K562 (cell line): ENCODE measurements around the gene EIF2AK3. TPM values are rescaled to one million over a fixed set of nuclear protein-coding genes. Genes with fewer than 3 reads are reported as not detected.
A peak's percentile ranks its signal among the peaks of the same experiment; 100 is the strongest.

Source experiments
- C11orf30 ChIP-seq: fragments of 450-650 bp; IDR thresholded peaks from 2 replicates; pipeline ENCODE4 v1.6.1; 2016; ENCODE audit warnings: low read depth, mild to moderate bottlenecking
- CREM ChIP-seq: IDR thresholded peaks from 2 replicates; pipeline ENCODE4 v1.6.1; 2014; ENCODE audit warnings: antibody characterized with exemption, low read depth
- FOS ChIP-seq: IDR thresholded peaks from 3 replicates; pipeline ENCODE4 v1.6.1; 2011; ENCODE audit not compliant: insufficient read length; ENCODE audit errors: extremely low read depth
- KDM4B ChIP-seq, 2 experiments: fragments of 450-650 bp in 1 of 2; sonication (generic) in 1 of 2; IDR thresholded peaks; 2 replicates each; pipeline ENCODE4 v1.6.1; 2016 to 2017; ENCODE audit warnings: borderline replicate concordance in 2 of 2, antibody characterized with exemption in 1 of 2, low read depth in 1 of 2, mild to moderate bottlenecking in 1 of 2
- MAFG ChIP-seq: fragments of 450-650 bp; conservative IDR thresholded peaks from 2 replicates; pipeline ENCODE4 v1.6.1; 2016; ENCODE audit warnings: missing genetic modification characterization, missing compliant biosample characterization
- MBD2 ChIP-seq: sonication (generic); IDR thresholded peaks from 2 replicates; pipeline ENCODE4 v1.6.1; 2016; ENCODE audit warnings: low read depth, borderline replicate concordance
- SAFB ChIP-seq: fragments of 200-400 bp; formaldehyde crosslinking; IDR thresholded peaks from 2 replicates; pipeline ENCODE4 v1.6.1; 2017; ENCODE audit warnings: low read depth, low read length, borderline replicate concordance
- SIX5 ChIP-seq, 2 experiments: IDR thresholded peaks; 2 replicates each; pipeline ENCODE4 v1.6.1; 2011; ENCODE audit warnings: low read length in 2 of 2, borderline replicate concordance in 1 of 2, low read depth in 1 of 2, mild to moderate bottlenecking in 1 of 2, moderate library complexity in 1 of 2; ENCODE audit not compliant: insufficient read depth in 1 of 2
- TSC22D4 ChIP-seq: fragments of 450-650 bp; IDR thresholded peaks from 2 replicates; pipeline ENCODE4 v1.6.1; 2016; ENCODE audit warnings: missing genetic modification characterization, missing biosample characterization, control low read depth
- ZNF143 ChIP-seq: sonication (generic); formaldehyde crosslinking; IDR thresholded peaks from 2 replicates; pipeline ENCODE4 v1.9.0; 2022; ENCODE audit warnings: mild to moderate bottlenecking, missing genetic modification reagents
- ZNF224 ChIP-seq: sonication (generic); formaldehyde crosslinking; IDR thresholded peaks from 2 replicates; pipeline ENCODE4 v1.8.0; 2022; ENCODE audit warnings: mild to moderate bottlenecking, missing genetic modification reagents
- ZNF24 ChIP-seq: fragments of 450-650 bp; IDR thresholded peaks from 2 replicates; pipeline ENCODE4 v1.6.1; 2016
- ZNF444 ChIP-seq: fragments of 250-450 bp; sonication (Bioruptor Pico); IDR thresholded peaks from 2 replicates; pipeline ENCODE4 v1.4.0; 2020; ENCODE audit warnings: mild to moderate bottlenecking, moderate library complexity
- polyA plus RNA-seq, 8 experiments: library from polyadenylated mRNA; depleted of rRNA in 4 of 8; stranded (reverse) in 5 of 8; unstranded in 3 of 8; fragments of >200 nt; fragmentation: Nextera tagmentation in 2 of 8; fragmentation: Illumina TruSeq in 1 of 8; extraction: Ambion mirVana in 2 of 8; extraction: Trizol in 1 of 8; gene quantifications; 2 replicates each; pipeline versions ENCODE4 v1.2.1 to v1.2.3, GENCODE V29; 2011 to 2014; ENCODE audit warnings: inconsistent platforms in 1 of 8, missing spikeins in 1 of 8
- total RNA-seq, 7 experiments: library from RNA; depleted of rRNA in 6 of 7; stranded (reverse); fragments of >200 nt in 6 of 7; fragmentation: Illumina TruSeq in 2 of 7; extraction: Trizol in 2 of 7; gene quantifications; 2 replicates each; pipeline versions ENCODE4 v1.2.1 to v1.2.3, GENCODE V29; 2011 to 2021; ENCODE audit warnings: low replicate concordance in 1 of 7
- TF ChIP-seq, protein P1 (sequence below): fragments of 450-650 bp; IDR thresholded peaks from 2 replicates; pipeline ENCODE4 v1.6.1; 2018; ENCODE audit not compliant: partially characterized antibody
- TF ChIP-seq, protein P2 (sequence below): sonication (generic); formaldehyde crosslinking; IDR thresholded peaks from 2 replicates; pipeline ENCODE4 v1.5.0; 2020; ENCODE audit warnings: missing genetic modification reagents
- TF ChIP-seq, protein P3 (sequence below): fragments of 450-650 bp; IDR thresholded peaks from one replicate; pipeline ENCODE4 v1.6.1; 2018; ENCODE audit warnings: mild to moderate bottlenecking, moderate library complexity; ENCODE audit not compliant: partially characterized antibody
- TF ChIP-seq, protein P4 (sequence below): IDR thresholded peaks from 2 replicates; pipeline ENCODE4 v1.6.1; 2011; ENCODE audit not compliant: insufficient read length; ENCODE audit errors: extremely low read depth

The EIF2AK3 gene
- total and polyA plus RNA-seq, 9 of the 15 experiments (the other 6 are each of a cell fraction or from before 2014, with no cell fraction given), result 1.7 to 11.6 (median 7.4) TPM

DNA sequence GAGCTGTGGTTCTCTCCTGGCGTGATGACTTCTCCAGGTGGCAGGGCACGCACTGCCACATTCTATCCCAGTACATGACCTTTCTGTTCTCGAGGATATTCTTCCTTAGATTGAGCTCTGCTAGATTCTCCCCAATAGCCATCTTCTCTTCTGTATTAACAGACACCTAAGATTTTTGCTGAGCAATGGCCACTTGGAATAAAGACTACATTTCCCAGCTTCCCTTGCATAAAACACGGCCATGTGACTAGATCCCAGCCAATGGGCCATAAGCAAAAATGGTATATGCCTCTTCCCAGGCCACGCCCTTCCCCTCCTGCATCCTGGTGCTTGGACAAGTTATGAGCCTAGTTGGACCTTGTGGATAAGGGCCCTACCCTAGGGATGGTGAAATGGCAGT, 82.1 kb downstream of the EIF2AK3 start (continued):
- TF ChIP-seq, protein P1, sequence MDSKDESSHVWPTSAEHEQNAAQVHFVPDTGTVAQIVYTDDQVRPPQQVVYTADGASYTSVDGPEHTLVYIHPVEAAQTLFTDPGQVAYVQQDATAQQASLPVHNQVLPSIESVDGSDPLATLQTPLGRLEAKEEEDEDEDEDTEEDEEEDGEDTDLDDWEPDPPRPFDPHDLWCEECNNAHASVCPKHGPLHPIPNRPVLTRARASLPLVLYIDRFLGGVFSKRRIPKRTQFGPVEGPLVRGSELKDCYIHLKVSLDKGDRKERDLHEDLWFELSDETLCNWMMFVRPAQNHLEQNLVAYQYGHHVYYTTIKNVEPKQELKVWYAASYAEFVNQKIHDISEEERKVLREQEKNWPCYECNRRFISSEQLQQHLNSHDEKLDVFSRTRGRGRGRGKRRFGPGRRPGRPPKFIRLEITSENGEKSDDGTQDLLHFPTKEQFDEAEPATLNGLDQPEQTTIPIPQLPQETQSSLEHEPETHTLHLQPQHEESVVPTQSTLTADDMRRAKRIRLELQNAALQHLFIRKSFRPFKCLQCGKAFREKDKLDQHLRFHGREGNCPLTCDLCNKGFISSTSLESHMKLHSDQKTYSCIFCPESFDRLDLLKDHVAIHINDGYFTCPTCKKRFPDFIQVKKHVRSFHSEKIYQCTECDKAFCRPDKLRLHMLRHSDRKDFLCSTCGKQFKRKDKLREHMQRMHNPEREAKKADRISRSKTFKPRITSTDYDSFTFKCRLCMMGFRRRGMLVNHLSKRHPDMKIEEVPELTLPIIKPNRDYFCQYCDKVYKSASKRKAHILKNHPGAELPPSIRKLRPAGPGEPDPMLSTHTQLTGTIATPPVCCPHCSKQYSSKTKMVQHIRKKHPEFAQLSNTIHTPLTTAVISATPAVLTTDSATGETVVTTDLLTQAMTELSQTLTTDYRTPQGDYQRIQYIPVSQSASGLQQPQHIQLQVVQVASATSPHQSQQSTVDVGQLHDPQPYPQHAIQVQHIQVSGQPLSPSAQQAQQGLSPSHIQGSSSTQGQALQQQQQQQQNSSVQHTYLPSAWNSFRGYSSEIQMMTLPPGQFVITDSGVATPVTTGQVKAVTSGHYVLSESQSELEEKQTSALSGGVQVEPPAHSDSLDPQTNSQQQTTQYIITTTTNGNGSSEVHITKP, result peak; percentile 76
- TF ChIP-seq ZNF444 (CRISPR knock-in tag), result no peak
- TF ChIP-seq, protein P2, sequence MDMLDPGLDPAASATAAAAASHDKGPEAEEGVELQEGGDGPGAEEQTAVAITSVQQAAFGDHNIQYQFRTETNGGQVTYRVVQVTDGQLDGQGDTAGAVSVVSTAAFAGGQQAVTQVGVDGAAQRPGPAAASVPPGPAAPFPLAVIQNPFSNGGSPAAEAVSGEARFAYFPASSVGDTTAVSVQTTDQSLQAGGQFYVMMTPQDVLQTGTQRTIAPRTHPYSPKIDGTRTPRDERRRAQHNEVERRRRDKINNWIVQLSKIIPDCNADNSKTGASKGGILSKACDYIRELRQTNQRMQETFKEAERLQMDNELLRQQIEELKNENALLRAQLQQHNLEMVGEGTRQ, result peak; percentile 97
- TF ChIP-seq C11orf30, result peak; percentile 73
- peak; percentile 81 for TF ChIP-seq ZNF143
- TF ChIP-seq, protein P3, sequence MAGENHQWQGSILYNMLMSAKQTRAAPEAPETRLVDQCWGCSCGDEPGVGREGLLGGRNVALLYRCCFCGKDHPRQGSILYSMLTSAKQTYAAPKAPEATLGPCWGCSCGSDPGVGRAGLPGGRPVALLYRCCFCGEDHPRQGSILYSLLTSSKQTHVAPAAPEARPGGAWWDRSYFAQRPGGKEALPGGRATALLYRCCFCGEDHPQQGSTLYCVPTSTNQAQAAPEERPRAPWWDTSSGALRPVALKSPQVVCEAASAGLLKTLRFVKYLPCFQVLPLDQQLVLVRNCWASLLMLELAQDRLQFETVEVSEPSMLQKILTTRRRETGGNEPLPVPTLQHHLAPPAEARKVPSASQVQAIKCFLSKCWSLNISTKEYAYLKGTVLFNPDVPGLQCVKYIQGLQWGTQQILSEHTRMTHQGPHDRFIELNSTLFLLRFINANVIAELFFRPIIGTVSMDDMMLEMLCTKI, result no peak
- TF ChIP-seq MBD2, result peak; percentile 59; the same call in 1 of the 2 replicates
- peak; percentile 72 for TF ChIP-seq MAFG (tag)
- peak; percentile 28 for TF ChIP-seq FOS
- peak; percentile 59; the same call in 1 of the 2 replicates for TF ChIP-seq ZNF24
- TF ChIP-seq SIX5 (IDR thresholded peaks at IDR 0.05; ENCODE audit: borderline replicate concordance in 1 of 2, insufficient read depth in 1 of 2, low read depth in 1 of 2, low read length in 2 of 2), result peak; percentile 76 to 79
- TF ChIP-seq ZNF224 (CRISPR knock-in tag), result no peak
- 0 out of 2 replicates have a peak, but pooled peaks have one; percentile 37 for TF ChIP-seq CREM
- TF ChIP-seq KDM4B (IDR thresholded peaks at IDR 0.05; ENCODE audit: borderline replicate concordance in 2 of 2, low read depth in 1 of 2), result no peak
- TF ChIP-seq, protein P4, sequence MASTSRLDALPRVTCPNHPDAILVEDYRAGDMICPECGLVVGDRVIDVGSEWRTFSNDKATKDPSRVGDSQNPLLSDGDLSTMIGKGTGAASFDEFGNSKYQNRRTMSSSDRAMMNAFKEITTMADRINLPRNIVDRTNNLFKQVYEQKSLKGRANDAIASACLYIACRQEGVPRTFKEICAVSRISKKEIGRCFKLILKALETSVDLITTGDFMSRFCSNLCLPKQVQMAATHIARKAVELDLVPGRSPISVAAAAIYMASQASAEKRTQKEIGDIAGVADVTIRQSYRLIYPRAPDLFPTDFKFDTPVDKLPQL, result no peak
- no peak for TF ChIP-seq SAFB
- no peak for TF ChIP-seq TSC22D4 (tag)
